GM23338 (cell line): Measurements from ENCODE around the gene SLX4IP. TPM values are rescaled to one million over a fixed set of nuclear protein-coding genes. Genes with fewer than 3 reads are reported as not detected.

Experiments used
- ATAC-seq: fragments of 200-7000 bp; cut with Tn5 transposase; 3 replicates; pipeline ENCODE4 v1.9.1; 2020
- DNase-seq: peaks from one replicate; pipeline ENCODE4 v3.0.0-alpha.2; 2015; ENCODE audit warnings: low spot score
- H2AFZ ChIP-seq: fragments of 200-600 bp; sonication (generic); 2 replicates; pipeline ENCODE4 v1.8.0; 2016; ENCODE audit warnings: antibody characterized with exemption, mild to moderate bottlenecking, moderate library complexity
- H3F3A ChIP-seq: fragments of 200-600 bp; sonication (generic); replicated peaks from 2 replicates; pipeline ENCODE4 v1.8.0; 2017; ENCODE audit warnings: antibody characterized with exemption, mixed run types, low read depth
- H3K27ac ChIP-seq: fragments of 200-600 bp; sonication (generic); 2 replicates; pipeline ENCODE4 v1.6.1; 2016; ENCODE audit warnings: low read depth
- H3K27me3 ChIP-seq: fragments of 200-600 bp; sonication (generic); 2 replicates; pipeline ENCODE4 v1.8.0; 2016; ENCODE audit warnings: mild to moderate bottlenecking, mixed run types, moderate library complexity; ENCODE audit not compliant: insufficient read depth
- H3K36me3 ChIP-seq: fragments of 200-600 bp; sonication (generic); 2 replicates; pipeline ENCODE4 v1.8.0; 2016; ENCODE audit warnings: mild to moderate bottlenecking; ENCODE audit not compliant: insufficient read depth
- H3K4me1 ChIP-seq: fragments of 200-600 bp; sonication (generic); 2 replicates; pipeline ENCODE4 v1.8.0; 2016; ENCODE audit warnings: mild to moderate bottlenecking, moderate library complexity; ENCODE audit not compliant: insufficient read depth
- H3K4me2 ChIP-seq: fragments of 200-600 bp; sonication (generic); 2 replicates; pipeline ENCODE4 v1.7.1; 2017; ENCODE audit warnings: mixed run types
- H3K4me3 ChIP-seq: fragments of 200-600 bp; sonication (generic); 2 replicates; pipeline ENCODE4 v1.6.1; 2016; ENCODE audit warnings: mixed run types
- H3K79me2 ChIP-seq: fragments of 200-600 bp; sonication (generic); replicated peaks from 2 replicates; pipeline ENCODE4 v1.8.0; 2017; ENCODE audit warnings: mild to moderate bottlenecking; ENCODE audit not compliant: insufficient read depth
- H3K9me2 ChIP-seq: fragments of 200-600 bp; sonication (generic); 2 replicates; pipeline ENCODE4 v1.8.0; 2017; ENCODE audit not compliant: insufficient read depth
- H4K20me1 ChIP-seq: fragments of 200-600 bp; sonication (generic); replicated peaks from 2 replicates; pipeline ENCODE4 v1.8.0; 2017; ENCODE audit warnings: mild to moderate bottlenecking; ENCODE audit not compliant: insufficient read depth
- H3K27ac Mint-ChIP-seq: 2 replicates; pipeline ENCODE4 v1.8.0; 2020; ENCODE audit warnings: inconsistent platforms, mild to moderate bottlenecking, moderate library complexity, mixed read lengths
- H3K27me3 Mint-ChIP-seq: 3 replicates; pipeline ENCODE4 v1.8.0; 2022; ENCODE audit warnings: low read depth, mild to moderate bottlenecking, moderate library complexity, mixed read lengths, inconsistent platforms; ENCODE audit not compliant: insufficient read depth, poor library complexity
- H3K36me3 Mint-ChIP-seq: 3 replicates; pipeline ENCODE4 v1.8.0; 2021; ENCODE audit warnings: low read depth, mild to moderate bottlenecking, inconsistent platforms, moderate library complexity, mixed read lengths
- H3K4me1 Mint-ChIP-seq: 3 replicates; pipeline ENCODE4 v1.8.0; 2020; ENCODE audit warnings: mild to moderate bottlenecking, inconsistent platforms, mixed read lengths
- H3K4me3 Mint-ChIP-seq: 3 replicates; pipeline ENCODE4 v1.8.0; 2021; ENCODE audit warnings: moderate library complexity, mild to moderate bottlenecking, inconsistent platforms, mixed read lengths
- H3K9me3 Mint-ChIP-seq: 3 replicates; pipeline ENCODE4 v1.8.0; 2020; ENCODE audit warnings: moderate library complexity, mild to moderate bottlenecking, inconsistent platforms, mixed read lengths
- CREB1 ChIP-seq: fragments of 250-450 bp; sonication (Bioruptor Pico); IDR thresholded peaks from 2 replicates; pipeline ENCODE4 v1.5.0; 2020; ENCODE audit warnings: low read depth, mild to moderate bottlenecking, moderate library complexity
- EZH2 ChIP-seq: fragments of 200-600 bp; sonication (generic); IDR thresholded peaks from one replicate; pipeline ENCODE4 v1.8.0; 2017; ENCODE audit warnings: antibody characterized with exemption, mild to moderate bottlenecking, low read depth; ENCODE audit not compliant: unreplicated experiment
- JUNB ChIP-seq: IDR thresholded peaks from one replicate; pipeline ENCODE4 v1.6.1; 2016; ENCODE audit warnings: antibody characterized with exemption; ENCODE audit not compliant: unreplicated experiment
- NANOG ChIP-seq: IDR thresholded peaks from 2 replicates; pipeline ENCODE4 v1.6.1; 2016; ENCODE audit warnings: antibody characterized with exemption, borderline replicate concordance
- STAT1 ChIP-seq: IDR thresholded peaks from one replicate; pipeline ENCODE4 v1.6.1; 2016; ENCODE audit warnings: antibody characterized with exemption; ENCODE audit not compliant: unreplicated experiment
- ZNF114 ChIP-seq: fragments of 250-450 bp; sonication (Bioruptor Pico); IDR thresholded peaks from 2 replicates; pipeline ENCODE4 v1.5.0; 2020; ENCODE audit warnings: mild to moderate bottlenecking, moderate library complexity
- ZNF331 ChIP-seq: fragments of 250-450 bp; sonication (Bioruptor Pico); IDR thresholded peaks from 2 replicates; pipeline ENCODE4 v1.5.0; 2020; ENCODE audit warnings: low read depth, mild to moderate bottlenecking, moderate library complexity
- polyA plus RNA-seq: library from polyadenylated mRNA; unstranded; fragments of >200 nt; fragmentation: Nextera tagmentation; extraction: Ambion mirVana; gene quantifications from 2 replicates; pipeline ENCODE4 v1.2.1, GENCODE V29; 2016
- total RNA-seq: library from RNA; depleted of rRNA; stranded (reverse); fragments of >200 nt; shearing (Covaris generic); gene quantifications from 2 replicates; pipeline ENCODE4 v1.2.3, GENCODE V29; 2014
- TF ChIP-seq, protein P1 (sequence below): fragments of 250-450 bp; sonication (Bioruptor Pico); IDR thresholded peaks from 2 replicates; pipeline ENCODE4 v1.5.0; 2020; ENCODE audit warnings: mild to moderate bottlenecking, moderate library complexity
- TF ChIP-seq, protein P2 (sequence below), 2 experiments: fragments of 200-600 bp in 1 of 2; sonication (generic) in 1 of 2; conservative IDR thresholded peaks; 2 replicates each; pipeline versions ENCODE4 v1.5.1 to v1.6.1; 2016 to 2017; ENCODE audit warnings: antibody characterized with exemption in 2 of 2, low read depth in 2 of 2, mild to moderate bottlenecking in 2 of 2, moderate library complexity in 1 of 2
- TF ChIP-seq, protein P3 (sequence below): IDR thresholded peaks from 2 replicates; pipeline ENCODE4 v1.6.1; 2016; ENCODE audit warnings: antibody characterized with exemption

SLX4IP gene
- total and polyA plus RNA-seq, 2 experiments from 2014 or later, result 9.1 to 9.8 TPM

DNA sequence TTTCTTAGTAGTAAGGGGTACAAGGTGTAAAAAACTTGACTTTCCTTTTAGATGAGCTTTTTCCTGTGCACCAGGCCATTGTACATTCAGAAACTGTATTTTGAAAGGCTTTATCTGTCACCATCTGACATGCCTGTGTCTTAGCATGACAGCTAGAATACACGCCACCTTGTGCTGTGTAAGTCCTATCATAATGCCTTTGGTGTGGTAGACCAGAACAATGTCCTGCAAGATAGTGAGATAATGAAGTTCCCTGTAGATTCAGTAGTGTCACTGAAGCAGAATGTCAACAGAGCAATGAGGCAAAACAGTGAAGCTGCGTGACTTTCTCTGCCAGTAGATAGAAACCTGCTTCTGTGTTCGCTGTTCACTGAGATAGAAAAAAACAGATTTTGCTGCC is 132.9 kb downstream of the SLX4IP start (continued):
- no peak for TF ChIP-seq NANOG
- TF ChIP-seq ZNF331, result no peak
- no peak for TF ChIP-seq JUNB
- no peak for TF ChIP-seq ZNF114 (CRISPR knock-in tag)
- no peak for TF ChIP-seq CREB1 (CRISPR knock-in tag)
- no peak for TF ChIP-seq STAT1
- no peak for TF ChIP-seq EZH2
- TF ChIP-seq, protein P1, sequence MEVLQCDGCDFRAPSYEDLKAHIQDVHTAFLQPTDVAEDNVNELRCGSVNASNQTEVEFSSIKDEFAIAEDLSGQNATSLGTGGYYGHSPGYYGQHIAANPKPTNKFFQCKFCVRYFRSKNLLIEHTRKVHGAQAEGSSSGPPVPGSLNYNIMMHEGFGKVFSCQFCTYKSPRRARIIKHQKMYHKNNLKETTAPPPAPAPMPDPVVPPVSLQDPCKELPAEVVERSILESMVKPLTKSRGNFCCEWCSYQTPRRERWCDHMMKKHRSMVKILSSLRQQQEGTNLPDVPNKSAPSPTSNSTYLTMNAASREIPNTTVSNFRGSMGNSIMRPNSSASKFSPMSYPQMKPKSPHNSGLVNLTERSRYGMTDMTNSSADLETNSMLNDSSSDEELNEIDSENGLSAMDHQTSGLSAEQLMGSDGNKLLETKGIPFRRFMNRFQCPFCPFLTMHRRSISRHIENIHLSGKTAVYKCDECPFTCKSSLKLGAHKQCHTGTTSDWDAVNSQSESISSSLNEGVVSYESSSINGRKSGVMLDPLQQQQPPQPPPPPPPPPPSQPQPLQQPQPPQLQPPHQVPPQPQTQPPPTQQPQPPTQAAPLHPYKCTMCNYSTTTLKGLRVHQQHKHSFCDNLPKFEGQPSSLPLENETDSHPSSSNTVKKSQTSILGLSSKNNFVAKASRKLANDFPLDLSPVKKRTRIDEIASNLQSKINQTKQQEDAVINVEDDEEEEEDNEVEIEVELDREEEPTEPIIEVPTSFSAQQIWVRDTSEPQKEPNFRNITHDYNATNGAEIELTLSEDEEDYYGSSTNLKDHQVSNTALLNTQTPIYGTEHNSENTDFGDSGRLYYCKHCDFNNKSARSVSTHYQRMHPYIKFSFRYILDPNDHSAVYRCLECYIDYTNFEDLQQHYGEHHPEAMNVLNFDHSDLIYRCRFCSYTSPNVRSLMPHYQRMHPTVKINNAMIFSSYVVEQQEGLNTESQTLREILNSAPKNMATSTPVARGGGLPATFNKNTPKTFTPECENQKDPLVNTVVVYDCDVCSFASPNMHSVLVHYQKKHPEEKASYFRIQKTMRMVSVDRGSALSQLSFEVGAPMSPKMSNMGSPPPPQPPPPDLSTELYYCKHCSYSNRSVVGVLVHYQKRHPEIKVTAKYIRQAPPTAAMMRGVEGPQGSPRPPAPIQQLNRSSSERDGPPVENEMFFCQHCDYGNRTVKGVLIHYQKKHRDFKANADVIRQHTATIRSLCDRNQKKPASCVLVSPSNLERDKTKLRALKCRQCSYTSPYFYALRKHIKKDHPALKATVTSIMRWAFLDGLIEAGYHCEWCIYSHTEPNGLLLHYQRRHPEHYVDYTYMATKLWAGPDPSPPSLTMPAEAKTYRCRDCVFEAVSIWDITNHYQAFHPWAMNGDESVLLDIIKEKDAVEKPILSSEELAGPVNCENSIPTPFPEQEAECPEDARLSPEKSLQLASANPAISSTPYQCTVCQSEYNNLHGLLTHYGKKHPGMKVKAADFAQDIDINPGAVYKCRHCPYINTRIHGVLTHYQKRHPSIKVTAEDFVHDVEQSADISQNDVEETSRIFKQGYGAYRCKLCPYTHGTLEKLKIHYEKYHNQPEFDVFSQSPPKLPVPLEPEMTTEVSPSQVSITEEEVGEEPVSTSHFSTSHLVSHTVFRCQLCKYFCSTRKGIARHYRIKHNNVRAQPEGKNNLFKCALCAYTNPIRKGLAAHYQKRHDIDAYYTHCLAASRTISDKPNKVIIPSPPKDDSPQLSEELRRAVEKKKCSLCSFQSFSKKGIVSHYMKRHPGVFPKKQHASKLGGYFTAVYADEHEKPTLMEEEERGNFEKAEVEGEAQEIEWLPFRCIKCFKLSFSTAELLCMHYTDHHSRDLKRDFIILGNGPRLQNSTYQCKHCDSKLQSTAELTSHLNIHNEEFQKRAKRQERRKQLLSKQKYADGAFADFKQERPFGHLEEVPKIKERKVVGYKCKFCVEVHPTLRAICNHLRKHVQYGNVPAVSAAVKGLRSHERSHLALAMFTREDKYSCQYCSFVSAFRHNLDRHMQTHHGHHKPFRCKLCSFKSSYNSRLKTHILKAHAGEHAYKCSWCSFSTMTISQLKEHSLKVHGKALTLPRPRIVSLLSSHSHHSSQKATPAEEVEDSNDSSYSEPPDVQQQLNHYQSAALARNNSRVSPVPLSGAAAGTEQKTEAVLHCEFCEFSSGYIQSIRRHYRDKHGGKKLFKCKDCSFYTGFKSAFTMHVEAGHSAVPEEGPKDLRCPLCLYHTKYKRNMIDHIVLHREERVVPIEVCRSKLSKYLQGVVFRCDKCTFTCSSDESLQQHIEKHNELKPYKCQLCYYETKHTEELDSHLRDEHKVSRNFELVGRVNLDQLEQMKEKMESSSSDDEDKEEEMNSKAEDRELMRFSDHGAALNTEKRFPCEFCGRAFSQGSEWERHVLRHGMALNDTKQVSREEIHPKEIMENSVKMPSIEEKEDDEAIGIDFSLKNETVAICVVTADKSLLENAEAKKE (CRISPR knock-in tag), result no peak

DNA sequence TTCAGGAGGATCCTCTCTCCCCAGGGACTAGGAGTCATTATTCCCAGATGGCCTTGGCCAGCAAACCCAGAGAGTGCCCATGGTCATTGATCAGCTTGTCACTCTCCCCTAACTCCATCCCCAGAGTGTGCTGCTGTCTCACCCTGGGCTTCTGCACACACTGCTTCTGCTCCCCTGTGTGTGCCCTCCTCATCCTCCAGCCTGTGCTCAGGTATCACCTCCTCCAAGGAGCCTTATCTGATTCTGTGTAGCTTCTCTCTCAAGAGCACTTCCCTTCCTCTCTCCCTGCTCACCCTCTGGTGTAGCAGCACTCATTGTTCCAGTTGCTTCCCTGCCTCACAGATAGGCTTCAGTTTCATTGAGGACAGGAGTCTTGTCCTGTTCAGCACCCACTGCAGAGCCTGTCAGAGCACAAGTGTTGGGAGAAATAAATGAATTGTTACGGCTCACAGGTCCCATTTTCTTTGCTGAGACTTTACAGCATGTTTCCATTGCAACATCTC is 136.3 kb downstream of the SLX4IP start:
- H3K4me2 ChIP-seq, result no peak overlapping the region
- peaks cover 15% of the 10 kb centered on the region; the same call in 1 of the 2 replicates for H3K9me2 ChIP-seq
- peaks cover 11% of the 10 kb centered on the region for H3K4me1 Mint-ChIP-seq
- H4K20me1 ChIP-seq, result no peaks in the 10 kb centered on the region
- no peak for DNase-seq
- ATAC-seq, result no peak
- H3K36me3 ChIP-seq, result no peaks in the 10 kb centered on the region
- H3F3A ChIP-seq, result no peaks in the 10 kb centered on the region
- no peak overlapping the region for H2AFZ ChIP-seq
- H3K79me2 ChIP-seq, result no peaks in the 10 kb centered on the region
- TF ChIP-seq NANOG (no peak), ZNF114 (CRISPR knock-in tag) (no peak), ZNF331 (no peak), CREB1 (CRISPR knock-in tag) (no peak), EZH2 (no peak), STAT1 (no peak)
- TF ChIP-seq, protein P2, sequence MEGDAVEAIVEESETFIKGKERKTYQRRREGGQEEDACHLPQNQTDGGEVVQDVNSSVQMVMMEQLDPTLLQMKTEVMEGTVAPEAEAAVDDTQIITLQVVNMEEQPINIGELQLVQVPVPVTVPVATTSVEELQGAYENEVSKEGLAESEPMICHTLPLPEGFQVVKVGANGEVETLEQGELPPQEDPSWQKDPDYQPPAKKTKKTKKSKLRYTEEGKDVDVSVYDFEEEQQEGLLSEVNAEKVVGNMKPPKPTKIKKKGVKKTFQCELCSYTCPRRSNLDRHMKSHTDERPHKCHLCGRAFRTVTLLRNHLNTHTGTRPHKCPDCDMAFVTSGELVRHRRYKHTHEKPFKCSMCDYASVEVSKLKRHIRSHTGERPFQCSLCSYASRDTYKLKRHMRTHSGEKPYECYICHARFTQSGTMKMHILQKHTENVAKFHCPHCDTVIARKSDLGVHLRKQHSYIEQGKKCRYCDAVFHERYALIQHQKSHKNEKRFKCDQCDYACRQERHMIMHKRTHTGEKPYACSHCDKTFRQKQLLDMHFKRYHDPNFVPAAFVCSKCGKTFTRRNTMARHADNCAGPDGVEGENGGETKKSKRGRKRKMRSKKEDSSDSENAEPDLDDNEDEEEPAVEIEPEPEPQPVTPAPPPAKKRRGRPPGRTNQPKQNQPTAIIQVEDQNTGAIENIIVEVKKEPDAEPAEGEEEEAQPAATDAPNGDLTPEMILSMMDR (conservative IDR thresholded peaks at IDR 0.05; ENCODE audit: low read depth in 2 of 2), result no peak
- TF ChIP-seq, protein P3, sequence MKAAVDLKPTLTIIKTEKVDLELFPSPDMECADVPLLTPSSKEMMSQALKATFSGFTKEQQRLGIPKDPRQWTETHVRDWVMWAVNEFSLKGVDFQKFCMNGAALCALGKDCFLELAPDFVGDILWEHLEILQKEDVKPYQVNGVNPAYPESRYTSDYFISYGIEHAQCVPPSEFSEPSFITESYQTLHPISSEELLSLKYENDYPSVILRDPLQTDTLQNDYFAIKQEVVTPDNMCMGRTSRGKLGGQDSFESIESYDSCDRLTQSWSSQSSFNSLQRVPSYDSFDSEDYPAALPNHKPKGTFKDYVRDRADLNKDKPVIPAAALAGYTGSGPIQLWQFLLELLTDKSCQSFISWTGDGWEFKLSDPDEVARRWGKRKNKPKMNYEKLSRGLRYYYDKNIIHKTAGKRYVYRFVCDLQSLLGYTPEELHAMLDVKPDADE, result no peak
- no peaks in the 10 kb centered on the region for H3K27me3 ChIP-seq
- H3K27ac Mint-ChIP-seq, result peak overlapping the region; percentile 30
- H3K4me1 ChIP-seq, result no peaks in the 10 kb centered on the region
- no peak overlapping the region for H3K4me3 Mint-ChIP-seq
- H3K4me3 ChIP-seq, result no peak overlapping the region
- no peak overlapping the region for H3K27ac ChIP-seq
- H3K27me3 Mint-ChIP-seq, result no peaks in the 10 kb centered on the region
- peaks cover 20% of the 10 kb centered on the region for H3K36me3 Mint-ChIP-seq
- no peaks in the 10 kb centered on the region for H3K9me3 Mint-ChIP-seq
